ENCODE measurements around the gene CRYL1. TPM values are rescaled to one million over a fixed set of nuclear protein-coding genes. Genes with fewer than 3 reads are reported as not detected.

The CRYL1 gene
- total and polyA plus RNA-seq, 2 of the 13 experiments (the other 11 are each of a cell fraction or from before 2014, with no cell fraction given) = 57.2 to 115 TPM

DNA sequence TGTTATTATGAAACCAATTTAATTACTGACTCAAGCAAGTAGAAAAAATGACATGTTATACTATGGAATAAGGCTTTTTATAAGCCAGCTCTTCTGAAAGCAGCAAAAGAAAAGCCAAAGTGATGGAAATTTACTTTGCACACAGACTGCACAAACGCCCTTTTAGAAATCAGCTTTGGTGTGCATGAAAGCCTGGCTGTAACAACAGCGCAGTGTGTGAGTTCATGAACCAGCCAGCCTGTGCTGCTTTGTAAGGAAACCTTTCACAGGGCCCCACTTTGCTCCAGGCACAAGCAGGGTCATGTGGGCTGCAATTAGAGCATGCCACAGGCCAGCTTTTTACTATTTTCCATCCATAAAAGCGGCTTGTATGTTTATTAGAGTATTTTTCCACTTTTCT, 27.7 kb upstream of the CRYL1 start (continued):
- TF ChIP-seq IRF2 (CRISPR knock-in tag; IDR thresholded peaks at IDR 0.05) (peak; percentile 26; the same call in 1 of the 2 replicates), ZFP41 (CRISPR knock-in tag; IDR thresholded peaks at IDR 0.05; ENCODE audit: borderline replicate concordance) (no peak), NAIF1 (CRISPR knock-in tag; IDR thresholded peaks at IDR 0.05; ENCODE audit: borderline replicate concordance) (no peak), ZNF775 (CRISPR knock-in tag; IDR thresholded peaks at IDR 0.05; ENCODE audit: borderline replicate concordance) (no peak), ZNF12 (CRISPR knock-in tag; IDR thresholded peaks at IDR 0.05) (no peak), FOXP1 (IDR thresholded peaks at IDR 0.05) (no peak), FOXP1 (CRISPR knock-in tag; IDR thresholded peaks at IDR 0.05) (peak; percentile 17; the same call in 1 of the 2 replicates), RARA (CRISPR knock-in tag; IDR thresholded peaks at IDR 0.05) (peak; percentile 79), TP53 (CRISPR knock-in tag; conservative IDR thresholded peaks at IDR 0.05) (no peak), ZNF337 (CRISPR knock-in tag; IDR thresholded peaks at IDR 0.05; ENCODE audit: borderline replicate concordance, low read depth) (0 out of 2 replicates have a peak, but pooled peaks have one; percentile 56), ZNF747 (CRISPR knock-in tag; IDR thresholded peaks at IDR 0.05; ENCODE audit: borderline replicate concordance) (no peak), ZNF331 (CRISPR knock-in tag; IDR thresholded peaks at IDR 0.05) (peak; percentile 75), RCOR2 (CRISPR knock-in tag; IDR thresholded peaks at IDR 0.05) (peak; percentile 77; the same call in 1 of the 2 replicates), SP1 (IDR thresholded peaks at IDR 0.05) (no peak), SP1 (CRISPR knock-in tag; IDR thresholded peaks at IDR 0.05) (no peak), ZZZ3 (CRISPR knock-in tag; IDR thresholded peaks at IDR 0.05; ENCODE audit: borderline replicate concordance) (no peak), SRSF9 (IDR thresholded peaks at IDR 0.05; ENCODE audit: borderline replicate concordance, insufficient read depth, low read depth, low read length, poor library complexity, severe bottlenecking) (no peak)
- TF ChIP-seq, protein P1, sequence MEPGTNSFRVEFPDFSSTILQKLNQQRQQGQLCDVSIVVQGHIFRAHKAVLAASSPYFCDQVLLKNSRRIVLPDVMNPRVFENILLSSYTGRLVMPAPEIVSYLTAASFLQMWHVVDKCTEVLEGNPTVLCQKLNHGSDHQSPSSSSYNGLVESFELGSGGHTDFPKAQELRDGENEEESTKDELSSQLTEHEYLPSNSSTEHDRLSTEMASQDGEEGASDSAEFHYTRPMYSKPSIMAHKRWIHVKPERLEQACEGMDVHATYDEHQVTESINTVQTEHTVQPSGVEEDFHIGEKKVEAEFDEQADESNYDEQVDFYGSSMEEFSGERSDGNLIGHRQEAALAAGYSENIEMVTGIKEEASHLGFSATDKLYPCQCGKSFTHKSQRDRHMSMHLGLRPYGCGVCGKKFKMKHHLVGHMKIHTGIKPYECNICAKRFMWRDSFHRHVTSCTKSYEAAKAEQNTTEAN (CRISPR knock-in tag; conservative IDR thresholded peaks at IDR 0.05) = peak; percentile 96
- TF ChIP-seq, protein P2, sequence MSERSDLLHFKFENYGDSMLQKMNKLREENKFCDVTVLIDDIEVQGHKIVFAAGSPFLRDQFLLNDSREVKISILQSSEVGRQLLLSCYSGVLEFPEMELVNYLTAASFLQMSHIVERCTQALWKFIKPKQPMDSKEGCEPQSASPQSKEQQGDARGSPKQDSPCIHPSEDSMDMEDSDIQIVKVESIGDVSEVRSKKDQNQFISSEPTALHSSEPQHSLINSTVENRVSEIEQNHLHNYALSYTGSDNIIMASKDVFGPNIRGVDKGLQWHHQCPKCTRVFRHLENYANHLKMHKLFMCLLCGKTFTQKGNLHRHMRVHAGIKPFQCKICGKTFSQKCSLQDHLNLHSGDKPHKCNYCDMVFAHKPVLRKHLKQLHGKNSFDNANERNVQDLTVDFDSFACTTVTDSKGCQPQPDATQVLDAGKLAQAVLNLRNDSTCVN (CRISPR knock-in tag; IDR thresholded peaks at IDR 0.05; ENCODE audit: borderline replicate concordance) = no peak
- TF ChIP-seq, protein P3, sequence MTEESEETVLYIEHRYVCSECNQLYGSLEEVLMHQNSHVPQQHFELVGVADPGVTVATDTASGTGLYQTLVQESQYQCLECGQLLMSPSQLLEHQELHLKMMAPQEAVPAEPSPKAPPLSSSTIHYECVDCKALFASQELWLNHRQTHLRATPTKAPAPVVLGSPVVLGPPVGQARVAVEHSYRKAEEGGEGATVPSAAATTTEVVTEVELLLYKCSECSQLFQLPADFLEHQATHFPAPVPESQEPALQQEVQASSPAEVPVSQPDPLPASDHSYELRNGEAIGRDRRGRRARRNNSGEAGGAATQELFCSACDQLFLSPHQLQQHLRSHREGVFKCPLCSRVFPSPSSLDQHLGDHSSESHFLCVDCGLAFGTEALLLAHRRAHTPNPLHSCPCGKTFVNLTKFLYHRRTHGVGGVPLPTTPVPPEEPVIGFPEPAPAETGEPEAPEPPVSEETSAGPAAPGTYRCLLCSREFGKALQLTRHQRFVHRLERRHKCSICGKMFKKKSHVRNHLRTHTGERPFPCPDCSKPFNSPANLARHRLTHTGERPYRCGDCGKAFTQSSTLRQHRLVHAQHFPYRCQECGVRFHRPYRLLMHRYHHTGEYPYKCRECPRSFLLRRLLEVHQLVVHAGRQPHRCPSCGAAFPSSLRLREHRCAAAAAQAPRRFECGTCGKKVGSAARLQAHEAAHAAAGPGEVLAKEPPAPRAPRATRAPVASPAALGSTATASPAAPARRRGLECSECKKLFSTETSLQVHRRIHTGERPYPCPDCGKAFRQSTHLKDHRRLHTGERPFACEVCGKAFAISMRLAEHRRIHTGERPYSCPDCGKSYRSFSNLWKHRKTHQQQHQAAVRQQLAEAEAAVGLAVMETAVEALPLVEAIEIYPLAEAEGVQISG (CRISPR knock-in tag; IDR thresholded peaks at IDR 0.05) = peak; percentile 32; the same call in 1 of the 2 replicates
- TF ChIP-seq, protein P4, sequence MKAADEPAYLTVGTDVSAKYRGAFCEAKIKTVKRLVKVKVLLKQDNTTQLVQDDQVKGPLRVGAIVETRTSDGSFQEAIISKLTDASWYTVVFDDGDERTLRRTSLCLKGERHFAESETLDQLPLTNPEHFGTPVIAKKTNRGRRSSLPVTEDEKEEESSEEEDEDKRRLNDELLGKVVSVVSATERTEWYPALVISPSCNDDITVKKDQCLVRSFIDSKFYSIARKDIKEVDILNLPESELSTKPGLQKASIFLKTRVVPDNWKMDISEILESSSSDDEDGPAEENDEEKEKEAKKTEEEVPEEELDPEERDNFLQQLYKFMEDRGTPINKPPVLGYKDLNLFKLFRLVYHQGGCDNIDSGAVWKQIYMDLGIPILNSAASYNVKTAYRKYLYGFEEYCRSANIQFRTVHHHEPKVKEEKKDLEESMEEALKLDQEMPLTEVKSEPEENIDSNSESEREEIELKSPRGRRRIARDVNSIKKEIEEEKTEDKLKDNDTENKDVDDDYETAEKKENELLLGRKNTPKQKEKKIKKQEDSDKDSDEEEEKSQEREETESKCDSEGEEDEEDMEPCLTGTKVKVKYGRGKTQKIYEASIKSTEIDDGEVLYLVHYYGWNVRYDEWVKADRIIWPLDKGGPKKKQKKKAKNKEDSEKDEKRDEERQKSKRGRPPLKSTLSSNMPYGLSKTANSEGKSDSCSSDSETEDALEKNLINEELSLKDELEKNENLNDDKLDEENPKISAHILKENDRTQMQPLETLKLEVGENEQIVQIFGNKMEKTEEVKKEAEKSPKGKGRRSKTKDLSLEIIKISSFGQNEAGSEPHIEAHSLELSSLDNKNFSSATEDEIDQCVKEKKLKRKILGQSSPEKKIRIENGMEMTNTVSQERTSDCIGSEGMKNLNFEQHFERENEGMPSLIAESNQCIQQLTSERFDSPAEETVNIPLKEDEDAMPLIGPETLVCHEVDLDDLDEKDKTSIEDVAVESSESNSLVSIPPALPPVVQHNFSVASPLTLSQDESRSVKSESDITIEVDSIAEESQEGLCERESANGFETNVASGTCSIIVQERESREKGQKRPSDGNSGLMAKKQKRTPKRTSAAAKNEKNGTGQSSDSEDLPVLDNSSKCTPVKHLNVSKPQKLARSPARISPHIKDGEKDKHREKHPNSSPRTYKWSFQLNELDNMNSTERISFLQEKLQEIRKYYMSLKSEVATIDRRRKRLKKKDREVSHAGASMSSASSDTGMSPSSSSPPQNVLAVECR (CRISPR knock-in tag; IDR thresholded peaks at IDR 0.05; ENCODE audit: borderline replicate concordance) = no peak; the same call in 1 of the 2 replicates

Measured in HepG2 (cell line).